Tibial nerve (tissue), 4 donors: ENCODE results near the gene CRELD1. TPM values are rescaled to one million over a fixed set of nuclear protein-coding genes. Genes with fewer than 3 reads are reported as not detected.
A peak's percentile ranks its signal among the peaks of the same experiment; 100 is the strongest.

Source experiments
- DNase-seq, 2 donors: peaks; one replicate each; pipeline ENCODE4 v3.0.0-alpha.2; 2019; ENCODE audit warnings: low spot score in 2 of 2
- H3K27ac ChIP-seq, 4 donors: fragments of 200-600 bp; sonication (generic) in 3 of 4; one replicate each; pipeline ENCODE4 v1.5.1; 2017 to 2019; ENCODE audit warnings: mild to moderate bottlenecking in 1 of 4
- H3K27me3 ChIP-seq, 2 donors: fragments of 200-600 bp; sonication (generic) in 1 of 2; one replicate each; pipeline versions ENCODE4 v1.5.1 to v1.6.0; 2017 to 2019
- H3K36me3 ChIP-seq, 3 donors: fragments of 200-600 bp; sonication (generic); one replicate each; pipeline ENCODE4 v1.5.1; 2018 to 2019
- H3K4me1 ChIP-seq, 4 donors: fragments of 200-600 bp; sonication (generic) in 3 of 4; one replicate each; pipeline ENCODE4 v1.5.1; 2017 to 2019
- H3K4me3 ChIP-seq, 4 donors: fragments of 200-600 bp; sonication (generic) in 3 of 4; one replicate each; pipeline ENCODE4 v1.5.1; 2017 to 2019; ENCODE audit warnings: mild to moderate bottlenecking in 1 of 4, moderate library complexity in 1 of 4
- H3K9me3 ChIP-seq, 4 donors: fragments of 200-600 bp; sonication (generic) in 3 of 4; one replicate each; pipeline ENCODE4 v1.5.1; 2017 to 2019
- CTCF ChIP-seq, 5 experiments: fragments of 200-600 bp in 3 of 5; fragments of 450-650 bp in 2 of 5; sonication (generic) in 3 of 5; IDR thresholded peaks; one replicate each; pipeline ENCODE4 v1.5.1; 2016 to 2019; ENCODE audit warnings: antibody characterized with exemption in 5 of 5, mild to moderate bottlenecking in 3 of 5, moderate library complexity in 2 of 5
- EP300 ChIP-seq, 2 donors: sonication (generic); formaldehyde crosslinking; IDR thresholded peaks; one replicate each; pipeline ENCODE4 v1.6.1; 2017; ENCODE audit warnings: antibody characterized with exemption in 2 of 2, mild to moderate bottlenecking in 1 of 2
- POLR2A ChIP-seq, 2 donors: fragments of 450-650 bp; IDR thresholded peaks; one replicate each; pipeline ENCODE4 v1.6.1; 2017; ENCODE audit warnings: antibody characterized with exemption in 2 of 2, mild to moderate bottlenecking in 2 of 2, moderate library complexity in 2 of 2
- WGBS, 2 donors: methylation state at CpG; one replicate each; pipeline ENCODE4 v1.1.5; 2018; 5-methylcytosine and 5-hydroxymethylcytosine counted together
- total RNA-seq, 4 donors: library from RNA; depleted of rRNA; stranded (reverse); fragments of >200 nt; gene quantifications; one replicate each; pipeline ENCODE4 v1.1.0, GENCODE V29; 2016

CRELD1 gene
- total RNA-seq, 4 donors from 2014 or later: 18.2 to 54.9 (median 27.5) TPM

- no peaks in the 10 kb centered on the region for H3K27me3 ChIP-seq
- peaks cover 0 to 54% (median 0%) of the 10 kb centered on the region in 3 donors for H3K36me3 ChIP-seq
- peaks cover 0 to 14% (median 0%) of the 10 kb centered on the region in 4 donors for H3K4me1 ChIP-seq
- WGBS, 2 donors: 80 to 85% methylated on average over 4 of the region's 4 CpGs
- H3K4me3 ChIP-seq: no peak overlapping the region
- DNase-seq: no peak
- H3K27ac ChIP-seq: no peak overlapping the region
- TF ChIP-seq POLR2A (IDR thresholded peaks at IDR 0.05): no peak
- H3K9me3 ChIP-seq: no peaks in the 10 kb centered on the region
Observed at GRCh38 chr3:9942164-9942563, 8.5 kb downstream of the CRELD1 start.

- DNase-seq: no peak
- Histone ChIP-seq H3K4me1 (peaks cover 0 to 24% (median 5%) of the 10 kb centered on the region in 4 donors), H3K4me3 (no peak overlapping the region), H3K9me3 (no peaks in the 10 kb centered on the region), H3K36me3 (peaks cover 0 to 44% (median 0%) of the 10 kb centered on the region in 3 donors), H3K27me3 (no peaks in the 10 kb centered on the region), H3K27ac (no peak overlapping the region)
- no peak for TF ChIP-seq EP300 (IDR thresholded peaks at IDR 0.05)
- no peak for TF ChIP-seq POLR2A (IDR thresholded peaks at IDR 0.05)
- TF ChIP-seq CTCF (IDR thresholded peaks at IDR 0.05): no peak
- WGBS, 2 donors: 76 to 87% methylated on average over 10 to 11 of the region's 11 CpGs
Observed at GRCh38 chr3:9942934-9943690, 9.5 kb downstream of the CRELD1 start.

GRCh38 chr3:9944271-9944670, 10.6 kb downstream of the CRELD1 start:
- peaks cover 0 to 49% (median 0%) of the 10 kb centered on the region in 3 donors for H3K36me3 ChIP-seq
- H3K27me3 ChIP-seq: no peaks in the 10 kb centered on the region
- no peak overlapping the region for H3K27ac ChIP-seq
- peaks cover 0 to 26% (median 5%) of the 10 kb centered on the region in 4 donors for H3K4me1 ChIP-seq
- DNase-seq: no peak
- no peaks in the 10 kb centered on the region for H3K9me3 ChIP-seq
- no peak overlapping the region for H3K4me3 ChIP-seq
- TF ChIP-seq EP300 (IDR thresholded peaks at IDR 0.05) (no peak), POLR2A (IDR thresholded peaks at IDR 0.05) (no peak), CTCF (IDR thresholded peaks at IDR 0.05) (no peak)
- WGBS, 2 donors: 53 to 80% methylated on average over 2 to 11 of the region's 11 CpGs

- Histone ChIP-seq H3K4me1 (peaks cover 0 to 26% (median 5%) of the 10 kb centered on the region in 4 donors), H3K27me3 (no peaks in the 10 kb centered on the region), H3K9me3 (no peaks in the 10 kb centered on the region), H3K27ac (no peak overlapping the region), H3K4me3 (no peak overlapping the region), H3K36me3 (peaks cover 0 to 59% (median 0%) of the 10 kb centered on the region in 3 donors)
- TF ChIP-seq POLR2A (IDR thresholded peaks at IDR 0.05): no peak
- no peak for TF ChIP-seq EP300 (IDR thresholded peaks at IDR 0.05)
- no peak for TF ChIP-seq CTCF (IDR thresholded peaks at IDR 0.05)
- DNase-seq: no peak
- 81 to 85% methylated on average over 10 of the region's 10 CpGs for WGBS, 2 donors
Observed at GRCh38 chr3:9945358-9945757, 11.7 kb downstream of the CRELD1 start.

GRCh38 chr3:9946112-9947024, 12.7 kb downstream of the CRELD1 start:
- WGBS, 2 donors: 0 to 13% methylated on average over 8 to 57 of the region's 90 CpGs
- peak overlapping the region; percentile 81 to 94 (median 86) for H3K27ac ChIP-seq
- peak; percentile 66 to 75 for DNase-seq
- H3K27me3 ChIP-seq: no peaks in the 10 kb centered on the region
- H3K36me3 ChIP-seq: peaks cover 0 to 51% (median 0%) of the 10 kb centered on the region in 3 donors
- H3K9me3 ChIP-seq: no peaks in the 10 kb centered on the region
- peaks cover 0 to 29% (median 5%) of the 10 kb centered on the region in 4 donors for H3K4me1 ChIP-seq
- TF ChIP-seq CTCF (IDR thresholded peaks at IDR 0.05) (peak; percentile 77 to 92 (median 88)), EP300 (IDR thresholded peaks at IDR 0.05) (peak in 1 of 2 donors; percentile 64), POLR2A (IDR thresholded peaks at IDR 0.05) (peak in 1 of 2 donors; percentile 39)
- peak overlapping the region; percentile 48 to 92 (median 70) for H3K4me3 ChIP-seq
